PC-3 (cell line): ENCODE measurements around the gene TAOK3. TPM values are rescaled to one million over a fixed set of nuclear protein-coding genes. Genes with fewer than 3 reads are reported as not detected.

Experiments used
- ATAC-seq: fragments of 200-7000 bp; cut with Tn5 transposase; 2 replicates; pipeline ENCODE4 v1.9.1; 2020; ENCODE audit warnings: mild to moderate bottlenecking, moderate library complexity
- BruUV-seq: library from RNA; stranded (reverse); fragments of 400-500 nt; replicated peaks from 2 replicates; lab custom pipeline; 2021; lab: Mats Ljungman, UMichigan
- CTCF ChIA-PET: fragments of 300-600 bp; sonication (Branson Sonifier 250); formaldehyde crosslinking; loops from one replicate; lab custom pipeline; 2022; ENCODE audit warnings: antibody characterized with exemption; lab: Charles Lee
- POLR2A ChIA-PET: fragments of 300-600 bp; sonication (Branson Sonifier 250); formaldehyde crosslinking; loops from one replicate; lab custom pipeline; 2022; ENCODE audit warnings: antibody characterized with exemption; ENCODE audit not compliant: unreplicated experiment; lab: Charles Lee
- DNase-seq: peaks from one replicate; pipeline ENCODE4 v3.0.0-alpha.2; 2015
- H2AFZ ChIP-seq: fragments of 300-600 bp; sonication (generic); 2 replicates; pipeline ENCODE4 v1.6.0; 2016; ENCODE audit warnings: antibody characterized with exemption, low read length
- H3F3A ChIP-seq: fragments of 300-600 bp; sonication (generic); one replicate; pipeline ENCODE4 v1.6.0; 2017; ENCODE audit warnings: antibody characterized with exemption, low read length, control low read depth, mild to moderate bottlenecking; ENCODE audit not compliant: unreplicated experiment
- H3K27ac ChIP-seq: fragments of 300-600 bp; sonication (generic); 2 replicates; pipeline ENCODE4 v1.5.1; 2016; ENCODE audit warnings: mild to moderate bottlenecking, low read length
- H3K27me3 ChIP-seq: fragments of 300-600 bp; sonication (generic); 2 replicates; pipeline ENCODE4 v1.6.1; 2016; ENCODE audit warnings: low read length, mixed read lengths
- H3K36me3 ChIP-seq: fragments of 300-600 bp; sonication (generic); 2 replicates; pipeline ENCODE4 v1.6.1; 2016; ENCODE audit warnings: low read depth, mixed run types, low read length, mixed read lengths
- H3K4me1 ChIP-seq: fragments of 300-600 bp; sonication (generic); 2 replicates; pipeline ENCODE4 v1.5.1; 2016; ENCODE audit warnings: low read length; ENCODE audit not compliant: insufficient read depth
- H3K4me2 ChIP-seq: fragments of 300-600 bp; sonication (generic); 2 replicates; pipeline ENCODE4 v1.6.0; 2016; ENCODE audit warnings: low read length
- H3K4me3 ChIP-seq: fragments of 300-600 bp; sonication (generic); 2 replicates; pipeline ENCODE4 v1.5.1; 2016; ENCODE audit warnings: mild to moderate bottlenecking, low read length, mixed read lengths
- H3K79me2 ChIP-seq: fragments of 300-600 bp; sonication (generic); 2 replicates; pipeline ENCODE4 v1.6.1; 2017; ENCODE audit warnings: low read length, mixed read lengths
- H3K9ac ChIP-seq: fragments of 300-600 bp; sonication (generic); 2 replicates; pipeline ENCODE4 v1.6.0; 2016; ENCODE audit warnings: mild to moderate bottlenecking, low read length
- H3K9me2 ChIP-seq: fragments of 300-600 bp; sonication (generic); replicated peaks from 2 replicates; pipeline ENCODE4 v1.6.1; 2016; ENCODE audit warnings: mixed run types, low read length, mixed read lengths
- H3K9me3 ChIP-seq: fragments of 300-600 bp; sonication (generic); 2 replicates; pipeline ENCODE4 v1.6.1; 2016; ENCODE audit warnings: low read length, mixed read lengths
- H4K20me1 ChIP-seq: fragments of 300-600 bp; sonication (generic); 2 replicates; pipeline ENCODE4 v1.6.1; 2016; ENCODE audit warnings: low read length, mixed read lengths
- CTCF ChIP-seq: fragments of 300-600 bp; sonication (generic); conservative IDR thresholded peaks from 2 replicates; pipeline ENCODE4 v1.5.1; 2017; ENCODE audit warnings: antibody characterized with exemption, low read depth, mild to moderate bottlenecking, low read length
- EZH2 ChIP-seq: fragments of 300-600 bp; sonication (generic); IDR thresholded peaks from one replicate; pipeline ENCODE4 v1.6.1; 2017; ENCODE audit warnings: antibody characterized with exemption, mild to moderate bottlenecking, low read length; ENCODE audit not compliant: unreplicated experiment
- EZH2phosphoT487 ChIP-seq: fragments of 300-600 bp; sonication (generic); IDR thresholded peaks from 2 replicates; pipeline ENCODE4 v1.6.1; 2018; ENCODE audit warnings: mild to moderate bottlenecking, antibody characterized with exemption, low read length, borderline replicate concordance
- intact Hi-C: fragments of 100-400 bp; cut with micrococcal nuclease; formaldehyde crosslinking; loops from 2 replicates; pipeline ENCODE4 v1.9.0; 2023
- total RNA-seq: library from RNA; depleted of rRNA; stranded (reverse); fragments of >200 nt; gene quantifications from 2 replicates; pipeline ENCODE4 v1.2.3, GENCODE V29; 2014

The TAOK3 gene
- total RNA-seq, 1 experiment from 2014 or later: 27.9 TPM

- no TSS peak for BruUV-seq
- no peak overlapping the region for H3K27ac ChIP-seq
Measured at GRCh38 chr12:118375348-118375747, 2.6 kb upstream of the TAOK3 start.

GRCh38 chr12:118374909-118375308 is 2.2 kb upstream of the TAOK3 start:
- Histone ChIP-seq H2AFZ (no peak overlapping the region), H3K4me3 (no peak overlapping the region), H3K79me2 (peaks cover 63% of the 10 kb centered on the region), H3K9me2 (no peaks in the 10 kb centered on the region), H3K4me1 (peaks cover 29% of the 10 kb centered on the region), H3K27ac (no peak overlapping the region), H3K4me2 (no peak overlapping the region), H3K9ac (no peak overlapping the region), H3F3A (no peaks in the 10 kb centered on the region), H3K27me3 (no peaks in the 10 kb centered on the region), H3K9me3 (no peaks in the 10 kb centered on the region), H4K20me1 (peaks cover 3% of the 10 kb centered on the region; the same call in 1 of the 2 replicates), H3K36me3 (peaks cover 7% of the 10 kb centered on the region)
- no peak for TF ChIP-seq CTCF
- TF ChIP-seq EZH2: no peak
- TF ChIP-seq EZH2phosphoT487: no peak
- ChIA-PET CTCF (interaction anchor here (1.0 to 1.5 kb wide), 4 partner anchors 27 to 254 kb away, joined by 3 to 9 read pairs (median 6); no protein-coding TSS in a partner anchor), POLR2A (no interaction called here)
- ATAC-seq: no peak
- DNase-seq: no peak
- intact Hi-C loops: loop anchor here (1.0 to 10.0 kb wide), 3 partner anchors 210 to 500 kb away; no protein-coding TSS in a partner anchor
- BruUV-seq: no TSS peak

More at GRCh38 chr12:118375348-118375747, 2.6 kb upstream of the TAOK3 start:
- Histone ChIP-seq H3K79me2 (peaks cover 63% of the 10 kb centered on the region), H2AFZ (peak overlapping the region; percentile 94), H3K4me3 (peak overlapping the region; percentile 84; the same call in 1 of the 2 replicates), H3K9me3 (no peaks in the 10 kb centered on the region), H3K9ac (peak overlapping the region; percentile 91; the same call in 1 of the 2 replicates), H3K27me3 (no peaks in the 10 kb centered on the region), H3K4me2 (peak overlapping the region; percentile 89), H3K9me2 (no peaks in the 10 kb centered on the region), H3F3A (no peaks in the 10 kb centered on the region), H3K36me3 (peaks cover 11% of the 10 kb centered on the region), H3K4me1 (peaks cover 27% of the 10 kb centered on the region), H4K20me1 (peaks cover 3% of the 10 kb centered on the region; the same call in 1 of the 2 replicates)
- no peak for TF ChIP-seq CTCF
- TF ChIP-seq EZH2phosphoT487: no peak
- no peak for TF ChIP-seq EZH2
- ATAC-seq (no peak), DNase-seq (no peak)
- POLR2A ChIA-PET: interaction anchor here (0.6 kb wide), 1 partner anchor 236 kb away, joined by 3 read pairs; no protein-coding TSS in a partner anchor
- CTCF ChIA-PET: interaction anchor here (0.5 to 3.2 kb wide), 9 partner anchors 27 to 500 kb away, joined by 3 to 24 read pairs (median 7); no protein-coding TSS in a partner anchor
- intact Hi-C loops: loop anchor here (1.0 to 10.0 kb wide), 2 partner anchors 210 to 501 kb away; no protein-coding TSS in a partner anchor

GRCh38 chr12:118374126-118374725 is 1.5 kb upstream of the TAOK3 start:
- Histone ChIP-seq H4K20me1 (peaks cover 3% of the 10 kb centered on the region; the same call in 1 of the 2 replicates), H2AFZ (no peak overlapping the region), H3K9me3 (no peaks in the 10 kb centered on the region), H3K27ac (no peak overlapping the region), H3K4me3 (no peak overlapping the region), H3K4me1 (peaks cover 29% of the 10 kb centered on the region), H3K4me2 (peak overlapping the region; percentile 90), H3K9me2 (no peaks in the 10 kb centered on the region), H3K9ac (no peak overlapping the region), H3F3A (no peaks in the 10 kb centered on the region), H3K79me2 (peaks cover 63% of the 10 kb centered on the region), H3K36me3 (no peaks in the 10 kb centered on the region), H3K27me3 (no peaks in the 10 kb centered on the region)
- no TSS peak for BruUV-seq
- intact Hi-C loops: loop anchor here (5.0 to 10.0 kb wide), 2 partner anchors 317 to 499 kb away; no protein-coding TSS in a partner anchor
- ChIA-PET CTCF (no interaction called here), POLR2A (no interaction called here)
- no peak for DNase-seq
- TF ChIP-seq CTCF: no peak
- TF ChIP-seq EZH2phosphoT487: no peak
- TF ChIP-seq EZH2: no peak
- no peak for ATAC-seq
